HepG2 (cell line): Measurements from ENCODE around the gene PTPN18.

ENCODE experiments used
- CEBPZ ChIP-seq: IDR thresholded peaks from 2 replicates; pipeline ENCODE4 v1.6.1; 2012; ENCODE audit warnings: low read length, improper control_type of control experiment
- ELF1 ChIP-seq: sonication (generic); formaldehyde crosslinking; IDR thresholded peaks from 2 replicates; pipeline ENCODE4 v1.4.0; 2020; ENCODE audit warnings: missing genetic modification reagents
- GLI4 ChIP-seq: sonication (generic); formaldehyde crosslinking; IDR thresholded peaks from 2 replicates; pipeline ENCODE4 v1.5.1; 2020; ENCODE audit warnings: missing genetic modification reagents, mild to moderate bottlenecking, moderate library complexity, borderline replicate concordance
- MXI1 ChIP-seq: IDR thresholded peaks from 3 replicates; pipeline ENCODE4 v1.6.1; 2012; ENCODE audit warnings: low read depth, low read length, inconsistent platforms, borderline replicate concordance
- NONO ChIP-seq, 2 experiments: fragments of 450-650 bp in 1 of 2; sonication (generic) in 1 of 2; formaldehyde crosslinking in 1 of 2; IDR thresholded peaks in 1 of 2; conservative IDR thresholded peaks in 1 of 2; 2 replicates each; pipeline versions ENCODE4 v1.6.1 to v1.8.0; 2017 to 2022; ENCODE audit warnings: mild to moderate bottlenecking in 1 of 2, missing genetic modification reagents in 1 of 2, moderate library complexity in 1 of 2
- RAD21 ChIP-seq: fragments of 450-650 bp; formaldehyde crosslinking; IDR thresholded peaks from 2 replicates; pipeline ENCODE4 v1.5.0; 2020; ENCODE audit warnings: mild to moderate bottlenecking
- SNAI1 ChIP-seq: sonication (generic); formaldehyde crosslinking; IDR thresholded peaks from 2 replicates; pipeline ENCODE4 v1.5.0; 2020; ENCODE audit warnings: mild to moderate bottlenecking, missing genetic modification reagents, borderline replicate concordance
- ZBTB43 ChIP-seq: sonication (generic); formaldehyde crosslinking; conservative IDR thresholded peaks from 2 replicates; pipeline ENCODE4 v1.4.0; 2020; ENCODE audit warnings: missing genetic modification reagents
- ZC3H4 ChIP-seq: sonication (generic); formaldehyde crosslinking; IDR thresholded peaks from 2 replicates; pipeline ENCODE4 v1.4.0; 2020; ENCODE audit warnings: missing genetic modification reagents, borderline replicate concordance
- TF ChIP-seq, protein P1 (sequence below): sonication (generic); formaldehyde crosslinking; IDR thresholded peaks from 2 replicates; pipeline ENCODE4 v1.4.0; 2020; ENCODE audit warnings: mild to moderate bottlenecking, missing genetic modification reagents

DNA sequence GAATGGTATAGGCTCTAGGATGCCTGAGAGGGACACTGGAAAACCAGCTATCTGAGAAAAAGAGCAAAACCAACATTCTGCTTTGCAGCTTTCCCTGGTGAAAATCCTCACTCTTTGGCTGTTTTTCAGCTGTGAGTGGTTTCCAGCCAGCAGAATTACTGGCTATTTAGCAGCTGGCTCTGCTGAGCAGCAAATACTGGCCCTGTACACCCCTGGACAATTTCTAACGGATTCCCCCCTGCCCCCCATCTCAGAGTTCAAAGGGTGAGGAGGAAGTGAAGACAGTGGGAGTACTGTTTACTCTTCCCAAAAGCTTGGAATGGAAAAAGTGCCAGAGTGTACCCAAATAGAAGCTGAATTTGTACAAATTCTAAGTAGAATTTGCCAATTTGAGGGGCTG is 39.3 kb upstream of the PTPN18 start:
- TF ChIP-seq SNAI1 (CRISPR knock-in tag) (no peak), ELF1 (CRISPR knock-in tag) (no peak), NONO (IDR thresholded peaks at IDR 0.05) (no peak), NONO (CRISPR knock-in tag; conservative IDR thresholded peaks at IDR 0.05) (no peak), CEBPZ (no peak), MXI1 (no peak), GLI4 (CRISPR knock-in tag) (no peak), RAD21 (CRISPR knock-in tag) (no peak), ZBTB43 (CRISPR knock-in tag) (no peak), ZC3H4 (CRISPR knock-in tag) (no peak)
- TF ChIP-seq, protein P1, sequence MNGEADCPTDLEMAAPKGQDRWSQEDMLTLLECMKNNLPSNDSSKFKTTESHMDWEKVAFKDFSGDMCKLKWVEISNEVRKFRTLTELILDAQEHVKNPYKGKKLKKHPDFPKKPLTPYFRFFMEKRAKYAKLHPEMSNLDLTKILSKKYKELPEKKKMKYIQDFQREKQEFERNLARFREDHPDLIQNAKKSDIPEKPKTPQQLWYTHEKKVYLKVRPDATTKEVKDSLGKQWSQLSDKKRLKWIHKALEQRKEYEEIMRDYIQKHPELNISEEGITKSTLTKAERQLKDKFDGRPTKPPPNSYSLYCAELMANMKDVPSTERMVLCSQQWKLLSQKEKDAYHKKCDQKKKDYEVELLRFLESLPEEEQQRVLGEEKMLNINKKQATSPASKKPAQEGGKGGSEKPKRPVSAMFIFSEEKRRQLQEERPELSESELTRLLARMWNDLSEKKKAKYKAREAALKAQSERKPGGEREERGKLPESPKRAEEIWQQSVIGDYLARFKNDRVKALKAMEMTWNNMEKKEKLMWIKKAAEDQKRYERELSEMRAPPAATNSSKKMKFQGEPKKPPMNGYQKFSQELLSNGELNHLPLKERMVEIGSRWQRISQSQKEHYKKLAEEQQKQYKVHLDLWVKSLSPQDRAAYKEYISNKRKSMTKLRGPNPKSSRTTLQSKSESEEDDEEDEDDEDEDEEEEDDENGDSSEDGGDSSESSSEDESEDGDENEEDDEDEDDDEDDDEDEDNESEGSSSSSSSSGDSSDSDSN (CRISPR knock-in tag) = no peak
